ENCODE data around the gene COG1.

- TF ChIP-seq CTCF (IDR thresholded peaks at IDR 0.05) = no peak
- no peak for TF ChIP-seq POLR2A (IDR thresholded peaks at IDR 0.05)
- TF ChIP-seq EP300 (IDR thresholded peaks at IDR 0.05) = no peak
- no peak for TF ChIP-seq POLR2AphosphoS5 (IDR thresholded peaks at IDR 0.05)
These were observed 8.5 kb upstream of the COG1 start for GRCh38 chr17:73184136-73184993.

Data from sigmoid colon (tissue), 4 donors.